Activated CD8-positive, alpha-beta memory T cell treated with anti-CD3 and anti-CD28 coated beads, Interleukin-2, amount 50 U/mL, for 24 hours (primary cell): ENCODE results near the gene ARMH3.
A peak's percentile ranks its signal among the peaks of the same experiment; 100 is the strongest.
"Not testable (repeated sequence)": the region's sequence is repeated elsewhere in the genome, so short reads cannot be mapped to it uniquely, and the experiment has no call there.

Source experiments
- DNase-seq: peaks from one replicate; pipeline ENCODE4 v3.0.0-alpha.2; 2020; ENCODE audit errors: extremely low read depth

The ARMH3 gene

GRCh38 chr10:102045292-102045691 is 10.7 kb downstream of the ARMH3 start:
- DNase-seq: no peak

- DNase-seq: no peak
Observed at GRCh38 chr10:102040305-102041050, 15.5 kb downstream of the ARMH3 start.

- DNase-seq: no peak
Observed at GRCh38 chr10:102038410-102038809, 17.6 kb downstream of the ARMH3 start.

GRCh38 chr10:102035807-102036206 is 20.2 kb downstream of the ARMH3 start:
- not testable (repeated sequence) for DNase-seq

GRCh38 chr10:102033787-102034186 is 22.2 kb downstream of the ARMH3 start:
- DNase-seq: no peak

GRCh38 chr10:102027261-102027660 is 28.7 kb downstream of the ARMH3 start:
- no peak for DNase-seq

GRCh38 chr10:102024799-102025198 is 31.2 kb downstream of the ARMH3 start:
- DNase-seq: no peak

- no peak for DNase-seq
Observed at GRCh38 chr10:102020938-102021337, 35.0 kb downstream of the ARMH3 start.

GRCh38 chr10:102017295-102017694 is 38.7 kb downstream of the ARMH3 start:
- no peak for DNase-seq

- no peak for DNase-seq
Observed at GRCh38 chr10:102016416-102016815, 39.6 kb downstream of the ARMH3 start.

- no peak for DNase-seq
Observed at GRCh38 chr10:102010961-102011360, 45.0 kb downstream of the ARMH3 start.

- peak; percentile 3 for DNase-seq
Observed at GRCh38 chr10:102009801-102010425, 46.1 kb downstream of the ARMH3 start.

- DNase-seq: no peak
Observed at GRCh38 chr10:102007796-102008195, 48.2 kb downstream of the ARMH3 start.

- not testable (repeated sequence) for DNase-seq
Observed at GRCh38 chr10:102007031-102007430, 48.9 kb downstream of the ARMH3 start.

GRCh38 chr10:102004376-102004775 is 51.6 kb downstream of the ARMH3 start:
- no peak for DNase-seq

GRCh38 chr10:102003541-102003940 is 52.4 kb downstream of the ARMH3 start:
- DNase-seq: no peak

- DNase-seq: no peak
Observed at GRCh38 chr10:102001435-102002068, 54.4 kb downstream of the ARMH3 start.

GRCh38 chr10:101997803-101998202 is 58.2 kb downstream of the ARMH3 start:
- no peak for DNase-seq

GRCh38 chr10:101995451-101996063 is 60.4 kb downstream of the ARMH3 start:
- no peak for DNase-seq

GRCh38 chr10:101993651-101994200 is 62.2 kb downstream of the ARMH3 start:
- no peak for DNase-seq

GRCh38 chr10:101993221-101993620 is 62.8 kb downstream of the ARMH3 start:
- no peak for DNase-seq

- no peak for DNase-seq
Observed at GRCh38 chr10:101987136-101987535, 68.8 kb downstream of the ARMH3 start.
